HG03097 (cell line): ENCODE results near the gene TST.

Experiments used
- ATAC-seq: cut with Tn5 transposase; IDR thresholded peaks from one replicate; pipeline ENCODE4 v1.9.1; 2021; ENCODE audit not compliant: unreplicated experiment, low FRiP score

Gene TST

DNA sequence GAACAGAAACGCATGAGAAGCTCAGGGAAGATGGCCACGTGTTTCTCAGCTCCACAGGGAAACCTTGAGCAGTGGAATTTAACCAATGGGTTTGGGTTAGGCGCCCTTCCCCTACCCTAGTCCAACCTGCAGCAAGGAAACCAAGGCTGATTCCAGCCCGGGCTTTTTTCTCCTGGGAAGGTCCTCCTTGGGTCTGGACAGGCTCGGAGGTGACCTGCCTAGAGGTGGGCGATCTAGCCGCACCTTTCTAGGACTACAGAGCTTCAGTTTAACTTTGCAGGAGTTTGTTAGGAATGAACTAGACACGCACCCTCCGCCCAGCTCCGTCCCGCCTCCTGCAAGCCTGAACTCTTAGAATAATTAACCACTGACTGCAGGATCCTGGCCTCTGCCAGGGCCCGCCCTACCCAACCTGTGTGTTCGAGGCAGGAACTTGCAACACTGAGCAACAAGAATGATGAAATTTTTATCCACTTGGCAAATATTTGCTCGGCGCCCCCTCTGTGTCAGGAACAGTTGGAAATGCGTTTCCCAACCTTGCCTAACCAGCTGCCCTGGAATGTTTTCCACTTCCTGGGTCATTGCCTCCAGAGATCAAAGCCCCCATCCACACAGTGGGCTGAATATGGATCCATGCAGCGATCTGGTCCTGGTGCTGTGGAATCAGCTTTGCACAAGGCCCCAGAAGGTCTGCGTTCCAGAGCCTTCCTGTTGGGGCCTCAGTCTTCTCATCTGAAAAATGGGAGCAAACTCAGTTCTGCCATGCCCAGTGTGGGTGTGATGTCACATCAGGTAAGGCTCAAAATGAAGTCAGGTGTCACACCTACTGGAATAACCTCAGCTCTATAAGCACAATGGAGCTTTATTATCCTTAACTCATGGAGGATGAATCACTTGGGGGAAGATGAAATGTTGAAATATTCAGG lies 13.6 kb upstream of the TST start:
- ATAC-seq = no peak

DNA sequence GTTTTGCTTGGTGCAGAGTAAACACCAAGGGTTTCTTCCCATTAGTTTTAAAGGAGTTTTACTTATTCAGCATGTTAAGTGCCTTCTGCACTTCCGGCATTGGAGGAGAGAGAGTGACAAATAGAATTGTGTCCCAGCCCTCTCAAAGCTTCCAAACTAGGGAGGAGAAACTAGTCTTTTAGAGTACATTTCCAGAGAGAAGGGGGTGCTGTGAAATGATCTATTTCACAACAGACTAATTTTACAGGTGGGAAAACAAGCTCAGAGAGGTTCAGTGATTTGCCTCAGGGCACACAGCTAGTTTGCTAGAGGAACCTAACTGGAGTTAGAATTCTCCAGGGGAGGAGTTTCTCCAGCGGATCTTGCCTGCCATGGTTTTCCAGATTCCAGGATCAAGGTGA lies 12.9 kb upstream of the TST start:
- ATAC-seq = no peak

DNA sequence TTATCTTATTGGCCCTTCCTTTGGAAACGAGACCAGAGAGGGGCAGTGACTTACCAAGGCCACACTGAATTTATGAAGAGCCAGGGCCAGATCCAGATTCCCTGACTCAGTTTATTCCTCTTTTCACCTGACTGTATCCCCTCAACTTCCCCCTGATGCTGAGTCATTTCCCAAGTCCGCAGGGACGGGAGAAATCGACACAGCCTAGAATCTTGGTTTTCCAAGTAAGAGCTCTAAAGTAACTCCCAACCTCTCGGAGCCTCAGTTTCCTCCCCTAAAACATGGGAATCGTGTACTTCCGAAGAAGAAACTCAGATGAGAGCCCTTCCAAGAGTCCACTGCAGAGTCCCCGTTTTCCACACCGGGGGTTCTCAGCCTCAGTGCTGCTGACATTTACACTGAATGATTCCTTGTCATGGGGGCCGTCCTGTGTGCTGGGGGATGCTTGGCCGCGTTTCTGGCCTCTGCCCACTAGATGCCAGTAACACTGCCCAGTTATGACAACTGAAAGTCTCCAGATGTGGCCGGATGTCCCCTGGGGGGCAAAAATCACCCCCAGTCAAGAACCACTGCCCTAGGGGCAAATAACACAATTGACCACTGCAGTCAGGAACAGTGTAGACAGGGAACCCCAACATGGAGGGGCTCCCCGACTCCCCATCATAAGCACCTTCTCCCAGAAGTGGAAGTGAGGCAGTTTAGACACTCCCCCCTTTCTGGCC lies 11.5 kb upstream of the TST start:
- no peak for ATAC-seq

DNA sequence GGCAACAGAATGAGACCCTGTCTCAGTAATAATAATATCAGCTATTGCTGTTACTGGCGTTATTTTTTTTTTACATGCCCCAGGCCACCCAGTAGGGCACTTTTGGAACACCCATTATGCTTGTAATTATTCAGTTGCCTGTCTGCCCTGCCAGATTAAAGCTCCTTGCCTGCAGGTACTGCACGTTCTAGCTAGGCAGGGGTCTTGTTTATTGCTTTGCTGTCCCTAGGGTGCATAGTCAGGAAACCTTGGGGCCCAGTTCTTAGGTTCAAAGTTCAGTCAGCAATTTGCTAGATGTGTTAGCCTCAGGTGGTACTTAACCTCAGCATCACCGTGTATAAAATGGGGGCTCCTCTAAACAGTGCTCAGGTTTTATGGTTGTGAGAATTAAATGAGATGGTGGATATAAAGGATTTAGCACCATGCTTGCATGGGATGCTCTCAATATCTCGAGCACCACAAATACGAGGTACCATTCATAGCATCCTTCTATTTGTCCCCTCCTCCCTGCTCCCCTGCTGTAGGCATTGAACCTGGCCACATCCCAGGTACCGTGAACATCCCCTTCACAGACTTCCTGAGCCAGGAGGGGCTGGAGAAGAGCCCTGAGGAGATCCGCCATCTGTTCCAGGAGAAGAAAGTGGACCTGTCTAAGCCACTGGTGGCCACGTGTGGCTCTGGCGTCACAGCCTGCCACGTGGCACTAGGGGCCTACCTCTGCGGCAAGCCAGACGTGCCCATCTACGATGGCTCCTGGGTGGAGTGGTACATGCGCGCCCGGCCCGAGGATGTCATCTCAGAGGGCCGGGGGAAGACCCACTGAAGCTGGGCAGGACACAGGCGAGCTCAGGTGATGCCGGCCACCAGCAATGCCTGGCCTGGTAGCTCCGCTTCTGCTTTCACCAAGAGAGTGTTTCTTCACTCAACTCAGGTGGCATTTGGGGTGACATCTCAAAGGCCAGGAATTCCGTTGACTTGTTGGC lies 9.7 kb upstream of the TST start:
- ATAC-seq = no peak

DNA sequence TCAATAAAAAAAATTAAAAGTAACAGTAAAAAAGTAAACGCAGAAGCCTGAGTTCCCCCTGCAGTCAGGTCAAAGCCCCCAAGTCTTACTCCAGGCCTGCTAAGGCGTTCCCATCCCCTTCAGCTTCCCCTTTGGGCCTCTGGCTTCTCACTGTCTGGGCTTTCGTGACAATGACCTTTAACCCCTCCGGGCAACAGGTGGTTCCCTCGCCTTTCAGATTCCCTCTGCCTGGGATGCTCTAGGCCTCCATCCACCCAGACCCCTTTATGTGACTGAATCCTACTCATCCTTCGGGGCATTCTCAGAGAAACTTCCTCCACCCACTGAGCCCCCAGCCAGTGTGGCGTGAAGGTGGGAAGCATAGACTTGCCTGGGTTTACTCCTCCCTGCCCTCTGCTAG lies 8.3 kb upstream of the TST start:
- ATAC-seq = no peak

DNA sequence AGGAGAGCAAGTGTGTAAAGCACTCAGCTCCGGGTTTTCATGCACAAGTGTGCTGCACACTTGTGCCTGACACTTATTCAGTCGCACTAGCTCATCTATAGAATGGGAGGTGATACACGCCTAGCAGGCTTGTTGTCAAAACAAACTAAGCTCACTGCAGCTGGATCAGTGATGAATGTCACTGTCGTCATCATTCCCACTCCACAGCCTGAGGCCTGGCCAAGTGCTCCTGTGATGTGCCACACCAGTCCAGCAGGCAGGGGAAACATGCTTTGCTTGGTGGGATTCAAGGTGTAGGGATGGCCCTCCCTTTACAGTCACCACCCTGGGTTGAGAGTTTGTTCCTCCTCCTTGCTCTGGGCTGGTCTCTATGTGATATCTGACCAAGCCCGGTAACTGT lies 7.1 kb upstream of the TST start:
- ATAC-seq = no peak

DNA sequence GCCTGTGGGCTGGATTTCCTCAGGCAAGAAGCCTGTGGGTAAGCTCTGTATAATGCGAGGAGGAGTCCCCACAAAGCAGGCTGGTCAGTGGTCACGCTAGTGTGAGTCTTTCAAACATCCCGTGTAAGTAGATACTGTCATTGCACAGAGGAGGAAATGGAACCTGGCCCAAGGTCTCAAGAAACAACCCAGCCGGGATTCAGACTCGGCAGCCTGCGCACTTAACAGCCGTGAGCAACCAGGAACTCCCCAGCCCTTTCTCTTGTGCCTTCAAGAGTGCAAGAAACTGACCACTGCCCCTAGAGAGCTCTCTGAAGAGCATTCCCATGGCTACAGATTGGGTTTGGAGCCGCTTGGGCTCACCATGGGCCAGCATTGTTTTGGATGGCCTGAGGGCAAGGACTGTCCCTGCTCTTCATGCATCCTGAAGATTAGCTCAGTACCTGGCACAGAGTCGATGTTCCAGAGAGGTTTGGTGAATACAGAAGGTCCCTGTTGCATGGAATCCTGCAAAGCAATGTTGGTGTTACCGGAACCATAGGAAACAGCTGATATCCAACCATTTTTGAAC lies 6.3 kb upstream of the TST start:
- ATAC-seq = no peak

DNA sequence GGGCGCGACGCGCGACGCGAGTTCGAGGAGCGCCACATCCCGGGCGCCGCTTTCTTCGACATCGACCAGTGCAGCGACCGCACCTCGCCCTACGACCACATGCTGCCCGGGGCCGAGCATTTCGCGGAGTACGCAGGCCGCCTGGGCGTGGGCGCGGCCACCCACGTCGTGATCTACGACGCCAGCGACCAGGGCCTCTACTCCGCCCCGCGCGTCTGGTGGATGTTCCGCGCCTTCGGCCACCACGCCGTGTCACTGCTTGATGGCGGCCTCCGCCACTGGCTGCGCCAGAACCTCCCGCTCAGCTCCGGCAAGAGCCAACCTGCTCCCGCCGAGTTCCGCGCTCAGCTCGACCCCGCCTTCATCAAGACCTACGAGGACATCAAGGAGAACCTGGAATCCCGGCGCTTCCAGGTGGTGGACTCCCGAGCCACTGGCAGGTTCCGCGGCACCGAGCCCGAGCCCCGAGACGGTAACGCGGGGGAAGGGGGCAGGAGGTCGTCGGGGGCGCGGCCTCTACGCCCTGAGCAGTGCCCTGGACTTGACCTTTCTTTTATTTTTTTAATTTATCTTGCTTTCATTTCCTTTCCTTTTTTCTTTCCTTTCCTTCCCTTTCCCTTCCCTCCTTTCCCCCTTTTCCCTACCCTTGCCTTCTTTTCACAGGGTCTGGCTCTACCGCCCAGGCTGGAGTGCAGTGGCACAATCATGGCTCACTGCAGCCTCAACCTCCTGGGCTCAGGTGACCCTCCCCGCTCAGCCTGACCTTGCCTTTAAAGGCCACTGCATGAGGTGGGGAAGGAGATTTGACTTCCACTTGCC lies 5.3 kb upstream of the TST start:
- no peak for ATAC-seq

DNA sequence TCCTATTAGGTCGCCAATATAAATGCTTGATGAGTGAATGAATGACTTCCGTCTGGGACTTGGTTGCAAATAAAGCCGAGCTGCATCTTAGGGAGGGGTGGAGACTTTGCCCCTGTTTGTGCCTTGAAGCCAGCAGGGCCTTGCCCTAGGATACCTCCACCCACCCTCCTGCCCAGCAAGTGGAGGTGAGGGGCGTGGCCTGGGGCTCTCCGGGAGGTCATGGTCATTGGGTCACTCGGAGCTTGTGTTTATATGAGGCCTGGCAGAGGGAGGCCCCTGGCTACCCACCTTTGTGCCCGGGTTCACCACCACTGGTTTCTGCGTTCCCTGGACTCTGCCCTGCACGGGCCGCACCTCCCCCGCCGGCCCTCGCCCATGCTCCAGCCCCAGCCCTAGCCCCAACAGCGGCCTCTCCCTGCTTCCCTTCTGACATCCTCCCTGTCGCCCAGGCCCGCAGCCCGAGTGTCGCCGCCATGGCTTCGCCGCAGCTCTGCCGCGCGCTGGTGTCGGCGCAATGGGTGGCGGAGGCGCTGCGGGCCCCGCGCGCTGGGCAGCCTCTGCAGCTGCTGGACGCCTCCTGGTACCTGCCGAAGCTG lies 4.6 kb upstream of the TST start:
- ATAC-seq = no peak

DNA sequence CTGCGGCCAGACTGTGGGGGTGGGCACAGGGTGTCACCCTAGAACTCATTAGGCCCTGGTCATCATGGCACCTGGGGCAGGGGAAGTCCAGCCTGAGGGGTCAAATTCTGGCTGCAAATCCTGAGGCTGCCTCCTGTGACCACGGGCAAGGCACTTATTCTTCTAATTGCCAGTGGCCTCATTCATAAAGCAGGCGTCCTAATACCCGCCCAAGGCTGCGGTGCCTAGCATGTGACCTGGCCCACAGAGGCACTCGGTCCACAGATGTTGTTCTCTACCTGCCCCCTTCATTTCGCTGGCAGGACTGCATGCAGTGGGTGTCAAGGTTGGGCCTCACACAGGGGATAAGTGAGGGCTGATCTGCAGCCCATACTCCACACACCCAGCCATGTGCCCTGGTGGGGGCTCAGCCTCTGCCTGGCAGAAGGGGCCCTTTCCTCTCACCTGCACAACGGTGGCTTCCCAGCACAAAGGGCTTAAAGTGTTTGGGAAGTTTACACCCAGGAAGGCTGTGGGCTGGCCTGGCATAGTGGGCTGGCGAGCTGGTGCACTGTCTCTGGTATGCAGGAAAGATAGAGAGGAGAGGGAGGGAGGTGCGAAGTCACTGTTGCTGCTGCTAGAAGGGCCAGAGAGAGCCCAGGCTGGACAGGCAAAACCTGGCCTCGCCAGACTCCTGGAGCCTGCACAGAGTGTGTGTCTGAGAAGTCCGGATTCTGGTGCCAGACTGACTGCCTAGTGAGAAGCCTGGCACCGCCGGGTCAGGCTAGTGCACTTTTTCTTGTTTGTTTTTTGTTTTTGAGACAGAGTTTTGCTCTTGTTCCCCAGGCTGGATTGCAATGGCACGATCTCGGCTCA lies 3.5 kb upstream of the TST start:
- no peak for ATAC-seq

DNA sequence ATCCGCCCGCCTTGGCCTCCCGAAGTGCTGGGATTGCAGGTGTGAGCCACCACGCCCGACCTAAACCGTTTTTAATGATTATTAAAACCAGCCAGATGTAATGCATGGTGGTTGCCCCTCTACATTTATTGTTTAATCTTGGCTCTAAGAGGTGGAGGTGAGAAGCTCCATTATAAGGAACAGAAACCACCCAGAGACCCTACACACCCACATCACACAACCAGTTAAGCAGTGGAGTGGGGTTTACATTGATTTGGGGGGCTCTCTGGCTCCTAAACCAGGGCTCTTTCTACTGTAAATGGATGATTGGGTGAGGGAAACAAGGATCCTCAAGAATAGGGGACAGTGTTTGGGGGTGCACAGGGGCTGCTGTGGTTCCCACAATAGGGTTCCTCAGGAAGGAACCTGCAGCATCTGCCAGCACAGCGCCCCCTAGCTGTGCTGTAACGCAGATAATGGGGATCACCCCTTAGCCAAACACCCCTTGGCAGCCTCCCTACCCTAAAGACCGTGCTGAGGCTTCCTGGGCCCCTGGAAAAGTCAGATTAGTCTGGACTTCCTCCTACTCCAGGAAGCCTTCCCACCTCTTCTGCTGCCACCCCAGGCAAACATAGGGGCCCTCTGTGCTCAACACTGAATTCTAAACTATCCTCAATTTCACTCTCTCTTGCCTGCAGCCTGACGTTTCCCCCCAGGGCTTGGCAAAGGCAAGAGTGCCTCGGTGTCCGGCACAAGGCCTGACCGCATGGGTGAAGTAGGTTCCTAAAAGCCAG lies 2.6 kb upstream of the TST start:
- no peak for ATAC-seq

DNA sequence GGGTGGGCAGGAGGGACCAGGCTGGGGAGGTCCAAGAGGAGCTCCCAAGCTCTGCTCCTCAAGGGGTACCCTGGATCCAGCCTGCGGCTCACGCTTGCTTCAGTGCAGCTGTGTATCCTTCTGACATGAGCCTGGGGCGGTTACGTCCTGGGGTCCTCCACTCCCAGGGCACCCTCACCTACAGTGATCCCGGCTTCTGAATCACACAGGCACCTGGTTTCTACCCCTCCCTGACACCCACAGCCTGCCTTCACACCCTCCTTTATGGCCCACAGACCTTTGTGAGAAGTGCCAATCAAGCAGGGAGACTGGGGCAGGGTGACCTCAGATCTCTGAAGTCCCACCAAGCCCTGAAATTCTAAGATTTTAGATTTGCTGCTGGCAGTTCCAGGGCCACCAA lies 1.8 kb upstream of the TST start:
- no peak for ATAC-seq

DNA sequence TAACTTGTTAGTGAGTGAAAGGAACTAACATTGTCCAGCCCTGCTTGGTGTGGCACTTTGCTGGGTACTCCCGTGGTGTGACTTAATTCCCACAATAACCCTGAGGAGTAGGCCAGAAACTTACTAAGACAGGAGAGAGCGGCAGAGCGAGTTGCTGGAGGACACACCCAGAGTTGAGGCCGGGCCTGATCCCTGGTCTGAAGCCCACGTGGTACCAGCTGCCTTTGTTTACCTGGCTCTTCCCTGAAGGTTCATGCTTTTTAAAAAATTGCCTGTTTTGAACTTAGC lies 889 bp upstream of the TST start:
- no peak for ATAC-seq

DNA sequence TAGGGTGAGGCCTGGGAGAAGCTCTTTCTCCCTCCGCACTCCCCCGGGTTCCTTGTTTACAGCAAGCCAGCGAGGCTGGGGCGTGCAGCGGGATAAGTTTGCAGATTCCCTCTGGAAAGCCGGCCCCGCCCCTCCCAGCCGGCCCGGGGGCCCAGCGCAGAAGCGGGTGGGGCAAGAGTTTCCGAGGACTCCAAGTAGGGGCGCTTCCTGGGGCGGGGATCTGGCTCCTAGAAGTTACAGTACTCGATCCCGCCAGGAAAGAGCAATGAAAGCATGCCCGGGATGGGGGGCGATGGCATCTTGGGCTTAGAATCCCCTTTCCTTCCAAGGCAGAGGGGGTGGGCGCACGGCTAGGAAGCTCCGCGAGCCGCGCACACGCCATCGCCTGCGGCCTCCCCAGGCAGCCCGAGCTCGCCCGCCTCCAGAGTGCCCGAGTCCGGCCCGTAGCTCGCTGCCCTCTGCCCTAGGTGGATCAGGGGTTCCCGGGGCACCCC lies 385 bp downstream of the TST start:
- no peak for ATAC-seq

DNA sequence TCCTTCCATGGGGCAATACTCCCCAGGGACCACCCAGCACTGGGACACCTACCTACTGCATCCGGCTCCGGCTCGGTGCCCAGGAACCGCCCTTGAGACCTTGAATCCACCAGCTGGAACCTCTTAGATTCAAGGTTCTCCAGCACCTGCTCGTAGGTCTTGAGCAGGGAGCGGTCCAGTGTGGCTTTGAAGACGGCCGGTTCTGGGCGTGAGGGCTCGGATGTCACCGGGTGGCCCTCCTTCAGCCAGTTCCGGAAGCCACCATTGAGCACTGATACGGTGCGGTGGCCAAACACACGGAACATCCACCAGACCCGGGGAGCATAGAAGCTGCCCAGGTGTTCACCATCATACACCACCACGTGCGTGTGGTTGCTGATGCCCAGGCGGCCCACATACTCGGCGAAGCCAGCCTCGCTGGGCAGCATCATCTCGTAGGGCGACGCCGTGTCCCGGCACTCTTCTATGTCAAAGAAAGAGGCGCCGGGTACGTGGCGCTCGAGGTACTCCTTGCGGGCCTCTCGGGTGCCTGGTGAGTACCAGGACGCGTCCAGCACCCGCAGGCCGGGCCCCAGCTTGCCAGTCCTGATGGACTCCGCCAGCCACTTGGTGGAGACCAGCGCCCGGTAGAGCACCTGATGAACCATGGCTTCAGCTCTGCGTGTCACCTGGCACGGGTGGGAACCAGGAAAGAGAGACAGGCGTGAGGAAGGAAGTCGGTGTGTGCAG lies 997 bp downstream of the TST start:
- no peak for ATAC-seq

DNA sequence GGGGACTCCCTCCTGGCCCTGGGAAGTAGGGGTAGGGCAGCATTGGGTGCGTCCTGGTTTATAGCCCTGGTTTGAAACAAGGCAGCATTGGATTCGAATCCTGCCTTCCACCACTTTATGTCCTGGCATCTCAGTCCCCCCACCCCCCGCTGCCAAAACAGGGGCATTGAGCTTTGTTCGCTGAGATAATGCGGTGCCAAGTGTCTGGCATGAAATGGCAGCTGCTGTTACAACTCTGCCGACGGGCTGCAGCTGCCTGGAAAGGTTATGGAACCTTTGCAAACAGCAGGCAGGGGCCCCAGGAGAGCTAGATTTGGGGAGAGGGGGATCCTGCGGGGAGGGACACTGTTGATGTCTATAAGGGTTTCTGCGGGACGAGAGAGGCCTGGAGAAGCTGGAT lies 1.9 kb downstream of the TST start:
- ATAC-seq = no peak
